ENCODE measurements around the gene ECHS1.

DNA sequence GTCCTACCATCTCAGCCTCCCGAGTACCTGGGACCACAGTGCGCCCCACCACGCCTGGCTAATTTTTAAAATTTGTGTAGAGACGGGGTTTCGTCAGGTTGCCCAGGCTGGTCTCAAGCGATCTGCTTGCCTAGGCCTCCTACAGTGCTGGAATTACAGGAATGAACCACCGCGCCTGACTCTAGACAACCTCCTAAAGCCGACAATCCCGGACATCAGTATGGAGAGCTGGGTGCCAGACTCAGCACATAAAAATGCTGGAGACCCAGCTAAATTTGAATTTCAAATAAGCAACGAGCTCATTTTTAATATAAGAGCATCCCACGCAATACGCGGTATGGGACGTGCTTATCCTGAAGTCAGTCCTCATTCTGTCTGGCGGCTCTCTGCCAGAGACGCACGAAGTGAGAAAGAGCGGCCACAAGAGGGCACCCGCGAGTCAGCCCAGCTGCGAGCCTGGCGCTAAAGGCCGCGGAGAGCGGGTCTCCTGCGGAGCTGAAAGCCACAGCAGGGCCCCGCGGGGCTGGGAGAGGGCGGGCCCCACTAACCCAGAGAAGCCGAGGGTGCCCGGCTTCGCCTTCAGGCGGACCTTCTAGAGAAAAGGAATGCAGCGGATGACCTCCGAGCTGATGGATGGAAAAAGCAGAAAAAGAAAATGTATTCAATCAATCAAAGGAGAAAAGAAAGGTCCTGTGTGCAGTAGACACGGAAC is 43.5 kb downstream of the ECHS1 start:
- TF ChIP-seq, protein P1, sequence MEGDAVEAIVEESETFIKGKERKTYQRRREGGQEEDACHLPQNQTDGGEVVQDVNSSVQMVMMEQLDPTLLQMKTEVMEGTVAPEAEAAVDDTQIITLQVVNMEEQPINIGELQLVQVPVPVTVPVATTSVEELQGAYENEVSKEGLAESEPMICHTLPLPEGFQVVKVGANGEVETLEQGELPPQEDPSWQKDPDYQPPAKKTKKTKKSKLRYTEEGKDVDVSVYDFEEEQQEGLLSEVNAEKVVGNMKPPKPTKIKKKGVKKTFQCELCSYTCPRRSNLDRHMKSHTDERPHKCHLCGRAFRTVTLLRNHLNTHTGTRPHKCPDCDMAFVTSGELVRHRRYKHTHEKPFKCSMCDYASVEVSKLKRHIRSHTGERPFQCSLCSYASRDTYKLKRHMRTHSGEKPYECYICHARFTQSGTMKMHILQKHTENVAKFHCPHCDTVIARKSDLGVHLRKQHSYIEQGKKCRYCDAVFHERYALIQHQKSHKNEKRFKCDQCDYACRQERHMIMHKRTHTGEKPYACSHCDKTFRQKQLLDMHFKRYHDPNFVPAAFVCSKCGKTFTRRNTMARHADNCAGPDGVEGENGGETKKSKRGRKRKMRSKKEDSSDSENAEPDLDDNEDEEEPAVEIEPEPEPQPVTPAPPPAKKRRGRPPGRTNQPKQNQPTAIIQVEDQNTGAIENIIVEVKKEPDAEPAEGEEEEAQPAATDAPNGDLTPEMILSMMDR (IDR thresholded peaks at IDR 0.05; ENCODE audit: low read length) = peak; percentile 89
- no peak for TF ChIP-seq EZH2 (IDR thresholded peaks at IDR 0.05; ENCODE audit: borderline replicate concordance, low read length)
